Activated CD4-positive, alpha-beta T cell treated with anti-CD3 and anti-CD28 coated beads for 1 hour (primary cell): ENCODE data around the gene DIAPH2.

ENCODE experiments used
- DNase-seq: peaks from one replicate; pipeline ENCODE4 v3.0.0-alpha.2; 2020

Gene DIAPH2

GRCh38 chrX:97315939-97316338 is 631.3 kb downstream of the DIAPH2 start:
- DNase-seq = no peak

- no peak for DNase-seq
Observed at GRCh38 chrX:97320305-97320704, 635.7 kb downstream of the DIAPH2 start.

GRCh38 chrX:97322401-97322800 is 637.8 kb downstream of the DIAPH2 start:
- DNase-seq = no peak

GRCh38 chrX:97326456-97326855 is 641.8 kb downstream of the DIAPH2 start:
- DNase-seq = no peak

GRCh38 chrX:97328853-97329390 is 644.3 kb downstream of the DIAPH2 start:
- no peak for DNase-seq

- DNase-seq = no peak
Observed at GRCh38 chrX:97330151-97330550, 645.5 kb downstream of the DIAPH2 start.

GRCh38 chrX:97332963-97333362 is 648.3 kb downstream of the DIAPH2 start:
- DNase-seq = no peak

- no peak for DNase-seq
Observed at GRCh38 chrX:97334850-97335249, 650.2 kb downstream of the DIAPH2 start.

GRCh38 chrX:97344724-97345123 is 660.1 kb downstream of the DIAPH2 start:
- DNase-seq = no peak

- no peak for DNase-seq
Observed at GRCh38 chrX:97358941-97359340, 674.3 kb downstream of the DIAPH2 start.

GRCh38 chrX:97363843-97364242 is 679.2 kb downstream of the DIAPH2 start:
- no peak for DNase-seq

- no peak for DNase-seq
Observed at GRCh38 chrX:97366237-97366636, 681.6 kb downstream of the DIAPH2 start.

GRCh38 chrX:97367125-97367524 is 682.5 kb downstream of the DIAPH2 start:
- DNase-seq = no peak

GRCh38 chrX:97369947-97370346 is 685.3 kb downstream of the DIAPH2 start:
- DNase-seq = no peak

GRCh38 chrX:97372001-97372766 is 687.5 kb downstream of the DIAPH2 start:
- DNase-seq = no peak

GRCh38 chrX:97374266-97374665 is 689.6 kb downstream of the DIAPH2 start:
- DNase-seq = no peak

GRCh38 chrX:97380200-97380599 is 695.6 kb downstream of the DIAPH2 start:
- no peak for DNase-seq

- DNase-seq = no peak
Observed at GRCh38 chrX:97384685-97385084, 700.0 kb downstream of the DIAPH2 start.

- no peak for DNase-seq
Observed at GRCh38 chrX:97387004-97387403, 702.4 kb downstream of the DIAPH2 start.

GRCh38 chrX:97389761-97390192 is 705.1 kb downstream of the DIAPH2 start:
- DNase-seq = no peak

- no peak for DNase-seq
Observed at GRCh38 chrX:97397371-97397770, 712.7 kb downstream of the DIAPH2 start.

GRCh38 chrX:97398030-97398551 is 713.4 kb downstream of the DIAPH2 start:
- no peak for DNase-seq

GRCh38 chrX:97399400-97399799 is 714.8 kb downstream of the DIAPH2 start:
- no peak for DNase-seq

- no peak for DNase-seq
Observed at GRCh38 chrX:97400492-97400891, 715.9 kb downstream of the DIAPH2 start.

- no peak for DNase-seq
Observed at GRCh38 chrX:97401154-97401553, 716.5 kb downstream of the DIAPH2 start.
